Mucosa of rectum (tissue), 2 donors: ENCODE measurements around the gene CASR.

Experiments used
- H3K27ac ChIP-seq, 2 donors: one replicate each; pipeline ENCODE4 v1.7.0; 2013; ENCODE audit warnings: inconsistent platforms in 2 of 2, low read depth in 2 of 2, low read length in 2 of 2
- H3K27me3 ChIP-seq, 2 donors: one replicate each; pipeline ENCODE4 v1.7.0; 2013; ENCODE audit warnings: low read length in 2 of 2; ENCODE audit not compliant: control insufficient read depth in 2 of 2, insufficient read depth in 2 of 2
- H3K36me3 ChIP-seq, 2 donors: one replicate each; pipeline ENCODE4 v1.7.0; 2013; ENCODE audit warnings: low read length in 2 of 2; ENCODE audit not compliant: control insufficient read depth in 2 of 2, insufficient read depth in 2 of 2
- H3K4me1 ChIP-seq, 2 donors: one replicate each; pipeline ENCODE4 v1.7.0; 2013; ENCODE audit warnings: low read length in 2 of 2, mild to moderate bottlenecking in 1 of 2; ENCODE audit not compliant: control insufficient read depth in 2 of 2, insufficient read depth in 2 of 2
- H3K4me3 ChIP-seq, 2 donors: one replicate each; pipeline ENCODE4 v1.7.0; 2013; ENCODE audit warnings: low read length in 2 of 2
- H3K9ac ChIP-seq, 2 donors: one replicate each; pipeline ENCODE4 v1.7.0; 2013; ENCODE audit warnings: low read length in 2 of 2, low read depth in 1 of 2, mild to moderate bottlenecking in 1 of 2
- H3K9me3 ChIP-seq, 2 donors: one replicate each; pipeline ENCODE4 v1.7.0; 2013; ENCODE audit warnings: low read length in 2 of 2; ENCODE audit not compliant: control insufficient read depth in 2 of 2
- donor health status: healthy.
- donor health status: Normal muscosa, but diverticular disease.

The CASR gene

GRCh38 chr3:122271246-122271898 is 87.9 kb downstream of the CASR start:
- no peaks in the 10 kb centered on the region for H3K27me3 ChIP-seq
- no peak overlapping the region for H3K27ac ChIP-seq
- no peaks in the 10 kb centered on the region for H3K9me3 ChIP-seq
- H3K9ac ChIP-seq: no peak overlapping the region
- no peaks in the 10 kb centered on the region for H3K36me3 ChIP-seq
- no peaks in the 10 kb centered on the region for H3K4me1 ChIP-seq
- H3K4me3 ChIP-seq: no peak overlapping the region

DNA sequence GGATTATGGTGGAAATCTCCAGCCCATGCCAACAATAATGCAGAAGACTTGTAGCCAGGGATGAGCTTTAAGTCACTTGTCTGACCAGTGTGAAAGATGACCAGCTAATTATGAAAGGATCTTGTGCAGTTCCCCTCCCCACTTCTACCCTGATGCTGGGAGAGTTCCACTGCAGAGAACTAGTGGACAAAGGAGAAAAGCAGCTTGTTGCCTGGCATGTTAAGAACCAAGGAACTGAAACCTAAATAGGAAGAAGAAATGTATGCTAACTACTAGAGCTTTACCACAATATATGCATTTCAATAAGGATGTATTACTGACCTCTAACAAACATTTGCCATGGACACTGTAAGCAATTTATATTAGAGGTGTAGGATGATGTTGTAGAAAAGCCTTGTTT is 89.4 kb downstream of the CASR start:
- no peaks in the 10 kb centered on the region for H3K4me1 ChIP-seq
- no peaks in the 10 kb centered on the region for H3K9me3 ChIP-seq
- H3K27me3 ChIP-seq: no peaks in the 10 kb centered on the region
- no peaks in the 10 kb centered on the region for H3K36me3 ChIP-seq
- no peak overlapping the region for H3K4me3 ChIP-seq
- no peak overlapping the region for H3K9ac ChIP-seq
- no peak overlapping the region for H3K27ac ChIP-seq

DNA sequence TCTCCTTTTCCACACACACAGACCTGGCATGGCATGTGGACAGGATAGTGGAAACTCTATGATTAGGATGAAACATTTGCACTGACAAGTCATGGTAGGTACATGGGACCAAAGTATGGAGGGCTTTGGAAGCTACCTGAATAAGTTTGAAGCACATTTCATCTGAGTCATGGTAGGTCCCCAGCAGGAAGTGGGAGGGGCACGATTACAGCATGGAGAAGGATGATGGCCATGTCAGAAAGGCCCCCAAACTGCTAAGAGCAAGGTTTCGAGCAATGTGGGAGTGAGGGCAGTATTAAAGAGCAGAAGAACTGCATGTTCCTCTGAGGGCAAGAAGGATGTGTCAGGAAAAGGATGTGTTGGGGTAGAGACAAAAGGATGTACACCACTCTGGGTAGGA is 90.0 kb downstream of the CASR start:
- H3K9me3 ChIP-seq: no peaks in the 10 kb centered on the region
- H3K4me3 ChIP-seq: no peak overlapping the region
- no peak overlapping the region for H3K27ac ChIP-seq
- no peaks in the 10 kb centered on the region for H3K4me1 ChIP-seq
- H3K27me3 ChIP-seq: no peaks in the 10 kb centered on the region
- H3K9ac ChIP-seq: no peak overlapping the region
- no peaks in the 10 kb centered on the region for H3K36me3 ChIP-seq

GRCh38 chr3:122281891-122282290 is 98.4 kb downstream of the CASR start:
- Histone ChIP-seq H3K4me1 (no peaks in the 10 kb centered on the region), H3K9ac (no peak overlapping the region), H3K4me3 (no peak overlapping the region), H3K9me3 (no peaks in the 10 kb centered on the region), H3K36me3 (no peaks in the 10 kb centered on the region), H3K27ac (no peak overlapping the region), H3K27me3 (no peaks in the 10 kb centered on the region)

DNA sequence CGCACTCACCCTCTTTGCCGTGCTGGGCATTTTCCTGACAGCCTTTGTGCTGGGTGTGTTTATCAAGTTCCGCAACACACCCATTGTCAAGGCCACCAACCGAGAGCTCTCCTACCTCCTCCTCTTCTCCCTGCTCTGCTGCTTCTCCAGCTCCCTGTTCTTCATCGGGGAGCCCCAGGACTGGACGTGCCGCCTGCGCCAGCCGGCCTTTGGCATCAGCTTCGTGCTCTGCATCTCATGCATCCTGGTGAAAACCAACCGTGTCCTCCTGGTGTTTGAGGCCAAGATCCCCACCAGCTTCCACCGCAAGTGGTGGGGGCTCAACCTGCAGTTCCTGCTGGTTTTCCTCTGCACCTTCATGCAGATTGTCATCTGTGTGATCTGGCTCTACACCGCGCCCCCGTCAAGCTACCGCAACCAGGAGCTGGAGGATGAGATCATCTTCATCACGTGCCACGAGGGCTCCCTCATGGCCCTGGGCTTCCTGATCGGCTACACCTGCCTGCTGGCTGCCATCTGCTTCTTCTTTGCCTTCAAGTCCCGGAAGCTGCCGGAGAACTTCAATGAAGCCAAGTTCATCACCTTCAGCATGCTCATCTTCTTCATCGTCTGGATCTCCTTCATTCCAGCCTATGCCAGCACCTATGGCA is 100.5 kb downstream of the CASR start:
- H3K27me3 ChIP-seq: no peaks in the 10 kb centered on the region
- H3K36me3 ChIP-seq: no peaks in the 10 kb centered on the region
- no peak overlapping the region for H3K27ac ChIP-seq
- no peak overlapping the region for H3K9ac ChIP-seq
- H3K9me3 ChIP-seq: no peaks in the 10 kb centered on the region
- H3K4me1 ChIP-seq: no peaks in the 10 kb centered on the region
- H3K4me3 ChIP-seq: no peak overlapping the region

GRCh38 chr3:122284486-122284885 is 101.0 kb downstream of the CASR start:
- no peaks in the 10 kb centered on the region for H3K36me3 ChIP-seq

GRCh38 chr3:122294359-122294758 is 110.9 kb downstream of the CASR start:
- Histone ChIP-seq H3K36me3 (no peaks in the 10 kb centered on the region), H3K27ac (no peak overlapping the region), H3K9me3 (no peaks in the 10 kb centered on the region), H3K27me3 (no peaks in the 10 kb centered on the region), H3K9ac (no peak overlapping the region), H3K4me1 (peaks cover 0 to 3% of the 10 kb centered on the region in 2 donors), H3K4me3 (no peak overlapping the region)

More at GRCh38 chr3:122284486-122284885, 101.0 kb downstream of the CASR start:
- no peaks in the 10 kb centered on the region for H3K9me3 ChIP-seq
- H3K27ac ChIP-seq: no peak overlapping the region
- H3K27me3 ChIP-seq: no peaks in the 10 kb centered on the region
- H3K4me1 ChIP-seq: no peaks in the 10 kb centered on the region
- H3K4me3 ChIP-seq: no peak overlapping the region
- H3K9ac ChIP-seq: no peak overlapping the region

DNA sequence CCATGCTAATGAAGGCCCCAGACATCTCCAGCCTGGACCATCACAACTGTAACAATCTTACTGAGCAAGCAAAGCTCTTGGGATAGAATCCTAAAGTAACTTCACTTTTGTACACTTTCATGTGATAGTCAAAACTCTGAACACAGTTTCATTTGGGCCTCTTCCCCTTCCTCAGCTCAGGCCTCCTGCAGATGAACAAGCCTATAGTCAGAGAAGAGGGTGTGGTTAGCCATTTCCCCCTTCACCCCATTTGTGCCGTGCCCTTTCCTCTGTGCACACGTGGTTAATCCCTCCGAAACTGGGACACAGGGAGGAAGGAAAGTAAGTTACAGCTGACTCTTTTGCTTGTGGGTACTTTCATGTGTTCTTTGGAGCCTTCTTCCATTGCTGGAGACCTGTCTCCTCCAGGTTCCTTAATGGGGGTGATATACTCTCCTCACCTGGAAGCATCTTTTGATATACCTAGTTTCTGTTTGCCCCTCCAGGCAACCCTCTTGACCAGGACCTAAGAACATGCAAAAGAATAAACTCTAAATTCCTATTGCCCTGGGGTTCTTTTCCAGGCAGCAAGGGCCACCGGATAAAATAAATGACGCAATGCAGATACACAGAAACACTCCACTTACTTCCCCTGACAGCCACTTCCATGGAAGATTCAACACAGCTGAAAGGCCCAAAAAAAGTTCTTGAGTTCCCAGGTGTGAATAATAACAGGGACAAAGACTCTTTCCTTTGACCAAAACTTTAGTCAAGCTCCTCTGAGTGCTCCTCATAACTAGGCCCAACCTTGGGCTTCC is 112.0 kb downstream of the CASR start:
- Histone ChIP-seq H3K4me1 (peaks cover 0 to 3% of the 10 kb centered on the region in 2 donors), H3K27ac (no peak overlapping the region), H3K9me3 (no peaks in the 10 kb centered on the region), H3K36me3 (no peaks in the 10 kb centered on the region), H3K27me3 (no peaks in the 10 kb centered on the region), H3K4me3 (no peak overlapping the region), H3K9ac (no peak overlapping the region)

DNA sequence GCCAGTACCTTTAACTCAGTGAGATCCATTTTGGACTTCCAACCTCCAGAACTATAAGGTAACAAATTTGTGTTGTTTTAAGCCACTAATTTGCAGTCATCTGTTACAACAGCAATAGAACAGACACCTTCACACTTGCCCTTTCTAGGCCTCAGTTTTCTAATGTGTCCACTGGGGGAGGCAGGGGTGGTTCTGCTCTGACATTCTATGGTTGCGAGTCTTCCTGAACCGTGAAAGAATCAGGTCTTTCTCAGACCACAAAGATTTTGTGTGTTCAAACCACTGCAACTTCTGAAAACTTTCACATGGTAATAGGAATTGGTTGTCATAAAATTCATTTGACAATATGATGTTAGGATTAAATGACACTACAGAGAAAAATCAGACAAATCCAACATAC is 114.8 kb downstream of the CASR start:
- H3K9ac ChIP-seq: no peak overlapping the region
- H3K27ac ChIP-seq: no peak overlapping the region
- H3K4me3 ChIP-seq: no peak overlapping the region
- no peaks in the 10 kb centered on the region for H3K27me3 ChIP-seq
- H3K36me3 ChIP-seq: no peaks in the 10 kb centered on the region
- no peaks in the 10 kb centered on the region for H3K9me3 ChIP-seq
- H3K4me1 ChIP-seq: peaks cover 0 to 3% of the 10 kb centered on the region in 2 donors

GRCh38 chr3:122299215-122299614 is 115.7 kb downstream of the CASR start:
- Histone ChIP-seq H3K36me3 (no peaks in the 10 kb centered on the region), H3K4me3 (no peak overlapping the region), H3K9ac (no peak overlapping the region), H3K9me3 (no peaks in the 10 kb centered on the region), H3K27ac (no peak overlapping the region), H3K4me1 (peaks cover 0 to 3% of the 10 kb centered on the region in 2 donors), H3K27me3 (no peaks in the 10 kb centered on the region)
